Kidney epithelial cell (primary cell): Measurements from ENCODE around the gene OAS2. TPM values are rescaled to one million over a fixed set of nuclear protein-coding genes. Genes with fewer than 3 reads are reported as not detected.
A peak's percentile ranks its signal among the peaks of the same experiment; 100 is the strongest.

Experiments used
- DNase-seq: peaks from one replicate; pipeline ENCODE4 v3.0.0-alpha.2; 2010; ENCODE audit warnings: low read depth
- H3K27me3 ChIP-seq: 2 replicates; pipeline ENCODE4 v1.6.0; 2011; ENCODE audit warnings: low read length; ENCODE audit not compliant: control insufficient read depth, insufficient read depth
- H3K36me3 ChIP-seq: 2 replicates; pipeline ENCODE4 v1.5.1; 2011; ENCODE audit warnings: low read length; ENCODE audit not compliant: control insufficient read depth, insufficient read depth
- H3K4me3 ChIP-seq: 2 replicates; pipeline ENCODE4 v1.5.1; 2011; ENCODE audit warnings: low read depth, mild to moderate bottlenecking, control low read depth, low read length
- total RNA-seq: library from RNA; depleted of rRNA; stranded (reverse); fragments of >200 nt; gene quantifications from 2 replicates; pipeline ENCODE4 v1.2.3, GENCODE V29; 2015
- TF ChIP-seq, protein P1 (sequence below): IDR thresholded peaks from 2 replicates; pipeline ENCODE4 v1.5.1; 2011; ENCODE audit warnings: mild to moderate bottlenecking, moderate library complexity, low read length, control low read depth, inconsistent platforms; ENCODE audit not compliant: insufficient read depth, poor library complexity, severe bottlenecking

The OAS2 gene
- total RNA-seq, 1 donor from 2014 or later: 3.6 TPM

- H3K36me3 ChIP-seq: no peaks in the 10 kb centered on the region
- no peak for DNase-seq
- TF ChIP-seq, protein P1, sequence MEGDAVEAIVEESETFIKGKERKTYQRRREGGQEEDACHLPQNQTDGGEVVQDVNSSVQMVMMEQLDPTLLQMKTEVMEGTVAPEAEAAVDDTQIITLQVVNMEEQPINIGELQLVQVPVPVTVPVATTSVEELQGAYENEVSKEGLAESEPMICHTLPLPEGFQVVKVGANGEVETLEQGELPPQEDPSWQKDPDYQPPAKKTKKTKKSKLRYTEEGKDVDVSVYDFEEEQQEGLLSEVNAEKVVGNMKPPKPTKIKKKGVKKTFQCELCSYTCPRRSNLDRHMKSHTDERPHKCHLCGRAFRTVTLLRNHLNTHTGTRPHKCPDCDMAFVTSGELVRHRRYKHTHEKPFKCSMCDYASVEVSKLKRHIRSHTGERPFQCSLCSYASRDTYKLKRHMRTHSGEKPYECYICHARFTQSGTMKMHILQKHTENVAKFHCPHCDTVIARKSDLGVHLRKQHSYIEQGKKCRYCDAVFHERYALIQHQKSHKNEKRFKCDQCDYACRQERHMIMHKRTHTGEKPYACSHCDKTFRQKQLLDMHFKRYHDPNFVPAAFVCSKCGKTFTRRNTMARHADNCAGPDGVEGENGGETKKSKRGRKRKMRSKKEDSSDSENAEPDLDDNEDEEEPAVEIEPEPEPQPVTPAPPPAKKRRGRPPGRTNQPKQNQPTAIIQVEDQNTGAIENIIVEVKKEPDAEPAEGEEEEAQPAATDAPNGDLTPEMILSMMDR: no peak
- no peak overlapping the region for H3K4me3 ChIP-seq
- no peaks in the 10 kb centered on the region for H3K27me3 ChIP-seq
These were observed 11.5 kb downstream of the OAS2 start for GRCh38 chr12:112989806-112990205.

- TF ChIP-seq, protein P1: peak; percentile 88
- Histone ChIP-seq H3K36me3 (no peaks in the 10 kb centered on the region), H3K4me3 (no peak overlapping the region), H3K27me3 (peaks cover 2% of the 10 kb centered on the region)
- no peak for DNase-seq
These were observed 14.5 kb downstream of the OAS2 start for GRCh38 chr12:112992541-112993398.

- Histone ChIP-seq H3K27me3 (peaks cover 8% of the 10 kb centered on the region), H3K4me3 (no peak overlapping the region), H3K36me3 (no peaks in the 10 kb centered on the region)
- TF ChIP-seq, protein P1: no peak
- DNase-seq: no peak
These were observed 16.7 kb downstream of the OAS2 start for GRCh38 chr12:112995008-112995407.

- peaks cover 8% of the 10 kb centered on the region for H3K27me3 ChIP-seq
- H3K36me3 ChIP-seq: no peaks in the 10 kb centered on the region
- TF ChIP-seq, protein P1: no peak
- DNase-seq: no peak
- H3K4me3 ChIP-seq: no peak overlapping the region
These were observed 18.2 kb downstream of the OAS2 start for GRCh38 chr12:112996501-112996900.

DNA sequence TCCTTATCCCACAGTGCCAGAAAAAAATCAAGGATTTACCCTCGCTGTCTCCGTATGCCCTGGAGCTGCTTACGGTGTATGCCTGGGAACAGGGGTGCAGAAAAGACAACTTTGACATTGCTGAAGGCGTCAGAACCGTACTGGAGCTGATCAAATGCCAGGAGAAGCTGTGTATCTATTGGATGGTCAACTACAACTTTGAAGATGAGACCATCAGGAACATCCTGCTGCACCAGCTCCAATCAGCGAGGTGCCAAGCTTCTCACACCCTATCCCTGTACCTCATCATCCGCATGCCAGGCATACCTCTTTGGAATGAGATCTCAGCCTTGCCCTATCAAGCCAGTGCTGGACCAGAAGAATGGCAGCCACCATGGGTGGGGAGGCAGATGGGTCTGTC is 19.2 kb downstream of the OAS2 start:
- H3K4me3 ChIP-seq: no peak overlapping the region
- no peak for DNase-seq
- TF ChIP-seq, protein P1: no peak
- no peaks in the 10 kb centered on the region for H3K36me3 ChIP-seq
- peaks cover 8% of the 10 kb centered on the region for H3K27me3 ChIP-seq
